ENCODE data around the gene IQSEC1.
A peak's percentile ranks its signal among the peaks of the same experiment; 100 is the strongest.

- peak; percentile 91 to 96 for TF ChIP-seq CTCF (conservative IDR thresholded peaks at IDR 0.05 in 1 of 2, IDR thresholded peaks at IDR 0.05 in 1 of 2; ENCODE audit: low read depth in 1 of 2, low read length in 2 of 2)
- no peak for TF ChIP-seq EZH2 (IDR thresholded peaks at IDR 0.05; ENCODE audit: low read length, missing control alignments)
These were observed 18.8 kb upstream of the IQSEC1 start for GRCh38 chr3:13091898-13092611.
